Right ventricle myocardium superior (tissue), 1 donor: ENCODE results near the gene FAM219A. TPM values are rescaled to one million over a fixed set of nuclear protein-coding genes. Genes with fewer than 3 reads are reported as not detected.

ENCODE experiments used
- ATAC-seq: fragments of 200-7000 bp; cut with Tn5 transposase; one replicate; pipeline ENCODE4 v1.9.1; 2020; ENCODE audit warnings: mild to moderate bottlenecking; ENCODE audit not compliant: poor library complexity
- DNase-seq: peaks from one replicate; pipeline ENCODE4 v3.0.0-alpha.2; 2020
- intact Hi-C: fragments of 100-400 bp; cut with DNase I; formaldehyde crosslinking; loops from one replicate; pipeline ENCODE4 v1.11.2; 2022
- long read RNA-seq: library from polyadenylated mRNA; unstranded; transcript quantifications from one replicate; pipeline ENCODE4 v2.0.0, GENCODE V29; 2021
- total RNA-seq: library from RNA; stranded (reverse); fragmentation: NEBNext Ultra II Directional; extraction: Animal tissue kit (Norgen Biotek cat#: 25700); gene quantifications from one replicate; pipeline ENCODE4 v1.2.1, GENCODE V29; 2021
- donor health status: DM: no; HTN: yes; CAD: no; lungs with severe emphysema.

The FAM219A gene
- total RNA-seq = 20.6 TPM
- long read RNA-seq, transcript FAM219A-201 (6 exons, 3,588 nt) = major isoform, 14 of 54 reads
- long read RNA-seq, partial matches to known transcripts = 5 of 54 reads
- long read RNA-seq, other reads (novel, unspliced or antisense) = 28 of 54 reads

DNA sequence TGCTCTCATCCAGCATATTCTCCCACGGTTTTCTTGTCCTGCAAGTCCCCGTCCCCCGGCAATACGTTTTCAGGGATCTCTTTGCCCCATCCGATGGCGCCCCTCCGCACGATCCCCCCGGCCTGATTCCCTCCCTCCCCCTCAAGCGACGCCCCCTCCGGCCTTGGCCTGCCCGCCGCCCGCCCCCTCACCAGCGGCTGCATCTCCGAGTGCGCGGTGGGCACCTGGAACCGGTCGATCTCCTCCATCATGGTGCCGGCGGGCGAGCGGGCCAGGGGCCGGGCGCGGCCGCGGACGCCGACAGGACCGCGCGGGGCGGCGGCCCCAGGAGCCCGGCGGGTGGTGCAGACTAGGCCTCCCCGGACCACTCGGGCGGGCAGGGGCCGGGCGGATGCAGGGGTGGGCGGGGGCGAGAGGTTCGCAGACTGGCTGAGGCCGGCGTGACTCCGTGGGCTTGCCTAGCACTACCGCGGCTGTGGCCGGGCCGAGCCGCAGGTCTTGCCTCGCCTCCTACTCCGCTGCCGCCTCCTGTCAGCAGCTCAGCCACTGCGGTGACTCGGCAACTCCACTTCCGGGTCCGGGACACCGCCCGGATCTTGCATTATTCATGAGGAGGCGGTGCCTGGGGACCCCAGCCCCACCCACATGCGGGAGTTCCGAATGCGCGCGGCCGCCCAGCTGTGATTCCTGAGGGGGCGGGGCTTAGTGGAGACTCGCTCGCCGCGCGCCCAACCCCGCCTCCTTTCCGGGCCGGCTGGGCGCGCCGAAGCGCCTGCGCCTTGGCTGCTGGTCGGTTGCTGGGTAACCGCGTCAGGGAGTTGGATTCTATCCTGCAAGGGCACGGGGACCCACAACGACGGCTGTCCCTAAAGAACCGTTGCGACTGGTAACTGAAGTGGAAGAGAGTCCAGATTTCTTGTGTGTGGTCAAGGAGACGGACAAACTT, at the start of gene FAM219A, which contains the start of gene DNAI1:
FAM219A (minus strand) TSS at position 558 of the 946 bp plus-strand sequence; CDS start at position 251, 307 bp downstream.
DNAI1 (plus strand) TSS at position 793 of the 946 bp plus-strand sequence. CDS start 201 bp downstream, outside the sequence.
- intact Hi-C loops = no loop called here
- peak; percentile 99 for DNase-seq

GRCh38 chr9:34507966-34508365, 49.6 kb upstream of the FAM219A start:
- ATAC-seq = no peak
- intact Hi-C loops = no loop called here
- no peak for DNase-seq

More for the DNA sequence above, at the start of gene FAM219A, which contains the start of gene DNAI1:
- ATAC-seq = peak; percentile 98

DNA sequence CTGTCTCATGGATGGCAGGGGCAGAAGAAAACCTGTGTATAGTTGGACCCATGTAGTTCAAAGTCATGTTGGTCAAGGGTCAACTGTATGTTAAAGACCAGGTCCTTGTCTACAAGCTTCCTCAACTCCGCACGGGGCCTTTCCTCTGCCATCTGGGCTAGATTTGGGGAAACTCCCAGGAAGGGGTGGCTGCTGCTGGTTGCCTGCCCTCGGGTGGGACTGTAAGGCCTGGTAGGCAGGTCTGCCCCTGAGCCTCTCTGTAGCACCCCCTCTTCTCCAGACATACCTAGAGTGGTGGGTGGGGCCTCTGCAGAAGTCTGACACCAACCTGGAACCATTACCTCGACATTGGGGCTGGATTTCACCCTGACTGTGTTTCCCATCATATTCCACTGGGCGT, 49.2 kb upstream of the FAM219A start:
- DNase-seq (no peak), ATAC-seq (no peak)
- intact Hi-C loops = no loop called here

GRCh38 chr9:34506623-34507022, 48.3 kb upstream of the FAM219A start:
- intact Hi-C loops = no loop called here
- no peak for ATAC-seq

DNA sequence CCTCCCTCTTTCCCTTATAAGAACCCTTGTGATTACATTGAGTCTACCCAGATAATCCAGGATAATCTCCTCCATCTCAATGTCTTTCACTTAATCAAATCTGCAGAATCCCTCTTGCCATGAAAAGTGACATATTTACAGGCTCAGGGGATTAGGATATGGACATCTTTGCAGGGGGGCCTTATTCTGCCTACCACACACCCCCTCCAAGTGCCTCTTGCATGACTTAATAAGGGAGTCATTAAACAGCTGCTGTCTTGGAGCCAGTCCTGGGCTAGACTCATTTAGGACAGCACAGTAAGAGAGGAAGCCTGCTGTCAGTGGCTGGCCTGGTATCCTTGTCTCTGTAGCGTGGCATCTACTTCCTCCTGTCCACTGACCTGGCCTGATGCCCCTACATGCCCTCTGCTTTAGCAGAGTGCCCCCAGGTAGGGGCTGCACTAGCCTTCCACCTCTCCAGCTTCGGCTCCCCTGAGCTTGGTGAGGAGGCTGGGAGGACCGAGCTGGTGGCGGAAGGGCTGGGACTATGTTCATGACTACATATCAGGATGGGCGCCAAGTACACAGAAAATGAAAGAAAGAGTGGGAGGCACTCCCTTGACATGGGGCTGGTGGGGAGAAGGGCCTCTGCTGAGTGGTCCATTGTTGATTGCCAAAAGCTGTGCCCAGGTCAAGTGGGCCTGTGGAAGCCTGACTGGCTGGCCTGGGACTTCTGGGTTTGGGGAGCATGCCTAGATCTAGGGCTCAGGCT, 47.2 kb upstream of the FAM219A start:
- intact Hi-C loops = no loop called here
- no peak for ATAC-seq
- DNase-seq = no peak

More at GRCh38 chr9:34506623-34507022, 48.3 kb upstream of the FAM219A start:
- DNase-seq = no peak

- ATAC-seq (no peak), DNase-seq (no peak)
- intact Hi-C loops = no loop called here
Measured at GRCh38 chr9:34503406-34503805, 45.0 kb upstream of the FAM219A start.

DNA sequence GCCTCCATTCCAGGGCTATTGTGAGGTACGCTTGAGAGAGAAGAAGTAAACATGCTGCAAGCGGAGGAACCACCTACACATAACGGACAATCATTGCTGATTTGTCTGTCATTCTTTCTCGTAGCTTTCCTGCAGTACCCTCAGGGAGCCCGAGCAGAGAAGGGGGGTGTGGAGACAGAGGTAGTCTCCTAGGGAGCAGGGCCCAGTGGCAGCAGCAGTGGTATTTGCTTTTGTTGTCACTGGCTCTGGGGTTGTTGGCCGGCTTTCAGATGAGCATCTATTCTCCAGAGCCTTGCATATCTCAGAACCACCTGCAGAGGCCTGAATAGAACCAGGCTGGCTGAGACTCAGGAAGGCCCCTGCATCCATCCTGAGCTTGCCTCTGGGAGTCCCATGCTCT, 44.5 kb upstream of the FAM219A start:
- no peak for DNase-seq
- intact Hi-C loops = no loop called here
- ATAC-seq = no peak

DNA sequence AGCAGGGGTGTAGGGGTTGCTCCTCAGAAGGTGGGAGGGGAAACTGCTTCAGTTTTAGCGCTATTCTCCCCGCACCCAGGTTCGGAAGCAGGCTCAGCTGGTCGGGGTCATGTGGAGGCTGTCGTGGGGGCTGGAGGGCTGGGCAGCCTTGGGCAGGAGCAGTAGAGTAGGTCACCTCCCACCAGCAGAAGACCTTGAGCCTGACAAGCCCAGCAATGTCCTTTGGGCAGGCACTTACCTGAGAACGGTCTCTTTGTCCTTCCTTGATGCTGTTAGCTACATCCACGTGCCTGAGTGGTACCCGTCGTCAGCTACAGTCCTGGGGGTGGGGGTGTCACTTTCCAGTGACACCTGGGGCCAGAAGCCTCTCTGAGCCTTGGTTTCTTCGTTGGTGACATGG, 44.1 kb upstream of the FAM219A start:
- ATAC-seq = no peak
- DNase-seq = no peak
- intact Hi-C loops = no loop called here

DNA sequence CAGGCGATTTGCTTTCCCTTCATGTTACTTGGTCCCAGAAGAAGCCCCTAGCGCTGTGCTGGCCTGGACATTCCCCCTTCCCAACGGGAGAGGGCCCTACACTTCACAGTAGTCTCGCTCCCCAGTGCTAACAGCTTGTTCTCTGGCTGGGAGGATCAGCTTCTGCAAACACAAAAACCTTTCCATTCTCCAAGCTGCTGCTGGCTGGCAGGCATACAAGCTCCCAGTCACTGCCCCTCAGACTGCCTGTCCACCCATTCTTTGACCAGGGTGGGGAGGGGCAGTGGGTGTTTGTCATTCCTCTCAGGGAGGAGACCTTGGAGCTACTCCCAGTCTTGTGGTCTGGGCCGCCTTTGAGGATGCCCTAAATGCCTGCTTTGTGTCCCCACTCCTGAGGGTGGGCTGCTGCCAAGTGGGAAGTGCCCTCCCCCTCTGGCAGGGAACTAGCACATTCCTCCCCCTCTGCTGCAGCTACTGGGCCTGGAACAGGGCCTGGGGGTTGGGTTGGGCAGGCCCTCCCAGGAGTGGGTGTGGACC, 43.6 kb upstream of the FAM219A start:
- intact Hi-C loops = loop anchor here (2.0 kb wide), 2 partner anchors 65 to 97 kb away; no protein-coding TSS in a partner anchor
- DNase-seq = peak; percentile 70
- peak; percentile 74 for ATAC-seq

DNA sequence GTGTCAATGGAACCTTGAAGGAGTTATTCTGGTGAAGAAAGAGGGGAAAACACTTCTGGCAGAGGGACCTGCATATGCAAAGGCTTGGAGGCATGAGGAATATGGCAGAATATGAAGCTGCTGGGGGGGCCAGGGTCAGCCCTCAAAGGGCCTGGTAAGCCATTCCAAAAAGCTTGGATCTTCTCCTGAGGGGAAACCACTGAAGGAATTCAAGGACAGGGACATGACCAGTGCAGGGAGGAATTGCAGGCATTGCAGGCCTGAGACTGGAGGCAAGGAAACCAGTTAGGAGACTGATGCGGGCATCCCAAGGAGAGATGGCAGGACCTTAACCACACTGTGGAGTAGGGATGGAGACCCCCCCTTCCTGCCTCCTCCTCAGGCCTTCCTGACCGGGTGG, 43.0 kb upstream of the FAM219A start:
- intact Hi-C loops = loop anchor here (2.0 kb wide), 2 partner anchors 65 to 97 kb away; no protein-coding TSS in a partner anchor
- DNase-seq = no peak
- no peak for ATAC-seq

DNA sequence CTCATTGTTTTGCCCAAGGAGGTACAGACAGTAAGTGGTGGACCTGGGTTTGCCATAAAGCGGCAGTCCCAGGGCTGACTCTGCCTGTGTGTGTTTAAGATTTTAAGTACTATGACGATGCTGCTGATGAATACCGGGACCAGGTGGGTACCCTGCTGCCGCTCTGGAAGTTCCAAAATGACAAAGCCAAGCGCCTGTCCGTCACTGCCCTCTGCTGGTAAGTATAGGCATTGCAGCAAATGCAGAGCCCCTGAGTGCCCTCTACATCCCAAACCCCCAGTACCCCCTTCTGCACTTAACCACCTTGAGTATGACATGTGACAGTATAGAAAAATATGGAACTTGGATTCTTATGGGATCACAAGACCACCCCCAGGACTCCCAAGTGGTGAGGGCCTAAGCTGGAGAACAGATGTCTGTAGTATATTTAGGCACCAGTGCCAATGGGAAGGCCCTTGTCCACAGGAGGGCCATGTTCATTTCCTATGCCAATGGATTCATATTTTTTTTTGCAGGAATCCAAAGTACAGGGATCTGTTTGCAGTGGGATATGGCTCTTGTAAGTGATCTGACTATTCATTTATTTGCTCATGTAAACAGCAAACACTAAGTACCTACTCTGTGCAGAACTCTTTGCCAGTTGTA, 42.4 kb upstream of the FAM219A start:
- intact Hi-C loops = loop anchor here (2.0 kb wide), 2 partner anchors 64 to 96 kb away; no protein-coding TSS in a partner anchor
- ATAC-seq (peak; percentile 75), DNase-seq (peak; percentile 62)

- intact Hi-C loops = no loop called here
- ATAC-seq (no peak), DNase-seq (no peak)
Measured at GRCh38 chr9:34499076-34499475, 40.7 kb upstream of the FAM219A start.

- DNase-seq = no peak
- intact Hi-C loops = no loop called here
- ATAC-seq = no peak
Measured at GRCh38 chr9:34498553-34498952, 40.2 kb upstream of the FAM219A start.

- intact Hi-C loops = no loop called here
- ATAC-seq (no peak), DNase-seq (no peak)
Measured at GRCh38 chr9:34496149-34496712, 37.9 kb upstream of the FAM219A start.

- ATAC-seq = peak; percentile 51
- DNase-seq = peak; percentile 53
- intact Hi-C loops = no loop called here
Measured at GRCh38 chr9:34493972-34494535, 35.7 kb upstream of the FAM219A start.

DNA sequence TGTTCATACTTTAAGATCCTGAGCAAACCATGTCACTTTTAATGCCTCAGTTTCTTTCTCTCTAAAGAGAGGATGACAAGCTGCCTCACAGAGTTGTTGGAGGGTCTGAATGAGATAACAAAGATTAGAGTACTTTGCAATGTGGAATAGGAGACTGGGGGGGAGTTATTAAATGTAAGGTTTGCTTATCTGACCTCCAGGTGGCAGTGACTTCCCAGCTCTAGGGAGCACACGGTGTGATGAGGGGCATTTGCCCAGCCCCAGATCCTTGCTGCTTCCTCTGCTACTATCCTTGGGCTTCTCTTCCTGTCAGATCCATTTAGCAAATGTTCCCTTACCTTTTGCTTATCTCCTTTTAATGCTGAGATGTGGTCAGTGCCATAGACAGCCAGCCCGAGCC, 33.7 kb upstream of the FAM219A start:
- ATAC-seq (no peak), DNase-seq (no peak)
- intact Hi-C loops = no loop called here

DNA sequence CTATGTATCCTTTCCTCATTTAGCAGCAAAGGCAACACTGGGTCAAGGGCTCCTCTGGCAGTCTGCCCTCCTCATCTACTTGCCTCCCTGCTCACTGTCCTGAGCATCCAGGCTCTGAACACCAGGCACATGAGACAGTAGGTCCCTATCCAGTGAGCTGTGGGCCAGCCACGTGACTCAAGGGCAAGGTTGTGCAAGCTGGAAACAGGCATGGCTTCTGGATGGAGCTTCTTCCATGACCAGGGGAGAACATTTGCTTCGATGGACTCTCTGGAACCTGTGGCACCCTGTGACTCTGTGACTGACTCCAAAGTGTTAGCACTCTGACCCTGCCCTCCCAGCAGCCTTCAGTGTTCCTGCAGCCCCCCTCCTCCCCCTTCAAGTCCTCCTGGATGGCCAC, 33.2 kb upstream of the FAM219A start:
- DNase-seq (no peak), ATAC-seq (no peak)
- intact Hi-C loops = no loop called here

- ATAC-seq = no peak
- intact Hi-C loops = no loop called here
- no peak for DNase-seq
Measured at GRCh38 chr9:34490760-34491159, 32.4 kb upstream of the FAM219A start.
